Measurements from ENCODE around the gene DSPP.
"Not testable (repeated sequence)": the region's sequence is repeated elsewhere in the genome, so short reads cannot be mapped to it uniquely, and the experiment has no call there.

DSPP gene

GRCh38 chr4:87608229-87608628, at the start of gene DSPP:
DSPP (plus strand) TSS chr4:87608529; CDS start chr4:87610909, 2,380 bp downstream.
- no peak for DNase-seq

- DNase-seq, result no peak
These were observed 49.1 kb upstream of the DSPP start for GRCh38 chr4:87559090-87559837.

- no peak for DNase-seq
These were observed 47.5 kb upstream of the DSPP start for GRCh38 chr4:87560802-87561201.

- no peak for DNase-seq
These were observed 42.6 kb upstream of the DSPP start for GRCh38 chr4:87565746-87566145.

GRCh38 chr4:87566276-87566675, 42.1 kb upstream of the DSPP start:
- DNase-seq, result no peak

- no peak for DNase-seq
These were observed 41.1 kb upstream of the DSPP start for GRCh38 chr4:87567191-87567590.

GRCh38 chr4:87570290-87570805, 38.0 kb upstream of the DSPP start:
- no peak for DNase-seq

- DNase-seq, result not testable (repeated sequence)
These were observed 34.0 kb upstream of the DSPP start for GRCh38 chr4:87574376-87574775.

- no peak for DNase-seq
These were observed 33.3 kb upstream of the DSPP start for GRCh38 chr4:87574996-87575395.

- no peak for DNase-seq
These were observed 32.9 kb upstream of the DSPP start for GRCh38 chr4:87575408-87575807.

GRCh38 chr4:87575983-87576382, 32.3 kb upstream of the DSPP start:
- no peak for DNase-seq

GRCh38 chr4:87579478-87579877, 28.9 kb upstream of the DSPP start:
- no peak for DNase-seq

GRCh38 chr4:87580057-87580456, 28.3 kb upstream of the DSPP start:
- no peak for DNase-seq

GRCh38 chr4:87584222-87584908, 24.0 kb upstream of the DSPP start:
- no peak for DNase-seq

GRCh38 chr4:87589531-87589930, 18.8 kb upstream of the DSPP start:
- no peak for DNase-seq

GRCh38 chr4:87592124-87592523, 16.2 kb upstream of the DSPP start:
- no peak for DNase-seq

- DNase-seq, result no peak
These were observed 7.0 kb upstream of the DSPP start for GRCh38 chr4:87601361-87601760.

GRCh38 chr4:87614292-87614890, 6.1 kb downstream of the DSPP start:
- no peak for DNase-seq

- no peak for DNase-seq
These were observed 7.9 kb downstream of the DSPP start for GRCh38 chr4:87616268-87616667.

GRCh38 chr4:87620086-87620485, 11.8 kb downstream of the DSPP start:
- no peak for DNase-seq

GRCh38 chr4:87620491-87620890, 12.2 kb downstream of the DSPP start:
- no peak for DNase-seq

- no peak for DNase-seq
These were observed 14.0 kb downstream of the DSPP start for GRCh38 chr4:87622303-87622702.

- DNase-seq, result no peak
These were observed 16.4 kb downstream of the DSPP start for GRCh38 chr4:87624698-87625097.

- DNase-seq, result no peak
These were observed 23.3 kb downstream of the DSPP start for GRCh38 chr4:87631668-87632067.
